ENCODE results near the gene KIF1C.

- TF ChIP-seq EP300 (IDR thresholded peaks at IDR 0.05) (no peak), POLR2A (IDR thresholded peaks at IDR 0.05) (no peak), POLR2AphosphoS5 (IDR thresholded peaks at IDR 0.05) (no peak)
- TF ChIP-seq, protein P1, sequence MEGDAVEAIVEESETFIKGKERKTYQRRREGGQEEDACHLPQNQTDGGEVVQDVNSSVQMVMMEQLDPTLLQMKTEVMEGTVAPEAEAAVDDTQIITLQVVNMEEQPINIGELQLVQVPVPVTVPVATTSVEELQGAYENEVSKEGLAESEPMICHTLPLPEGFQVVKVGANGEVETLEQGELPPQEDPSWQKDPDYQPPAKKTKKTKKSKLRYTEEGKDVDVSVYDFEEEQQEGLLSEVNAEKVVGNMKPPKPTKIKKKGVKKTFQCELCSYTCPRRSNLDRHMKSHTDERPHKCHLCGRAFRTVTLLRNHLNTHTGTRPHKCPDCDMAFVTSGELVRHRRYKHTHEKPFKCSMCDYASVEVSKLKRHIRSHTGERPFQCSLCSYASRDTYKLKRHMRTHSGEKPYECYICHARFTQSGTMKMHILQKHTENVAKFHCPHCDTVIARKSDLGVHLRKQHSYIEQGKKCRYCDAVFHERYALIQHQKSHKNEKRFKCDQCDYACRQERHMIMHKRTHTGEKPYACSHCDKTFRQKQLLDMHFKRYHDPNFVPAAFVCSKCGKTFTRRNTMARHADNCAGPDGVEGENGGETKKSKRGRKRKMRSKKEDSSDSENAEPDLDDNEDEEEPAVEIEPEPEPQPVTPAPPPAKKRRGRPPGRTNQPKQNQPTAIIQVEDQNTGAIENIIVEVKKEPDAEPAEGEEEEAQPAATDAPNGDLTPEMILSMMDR (IDR thresholded peaks at IDR 0.05): no peak
Measured at GRCh38 chr17:5047446-5047845, 49.7 kb downstream of the KIF1C start.
